Mucosa of gallbladder (tissue), 1 donor: ENCODE results near the gene VSIG2. TPM values are rescaled to one million over a fixed set of nuclear protein-coding genes. Genes with fewer than 3 reads are reported as not detected.

Experiments used
- DNase-seq: peaks from one replicate; pipeline ENCODE4 v3.0.0-alpha.2; 2020; ENCODE audit warnings: low spot score
- total RNA-seq: library from RNA; stranded (reverse); gene quantifications from one replicate; pipeline ENCODE4 v1.2.1, GENCODE V29; 2021
- donor health status: DM: no; HTN: no; CAD: no.

VSIG2 gene
- total RNA-seq, 1 donor from 2014 or later: 24.3 TPM

- peak; percentile 89 for DNase-seq
Observed at GRCh38 chr11:124763156-124763947, 11.3 kb upstream of the VSIG2 start.

- no peak for DNase-seq
Observed at GRCh38 chr11:124762624-124763155, 10.6 kb upstream of the VSIG2 start.

GRCh38 chr11:124762105-124762623 is 10.1 kb upstream of the VSIG2 start, which contains the start of gene ESAM:
Gene ESAM (minus strand): TSS chr11:124762290. CDS start chr11:124762154, 136 bp downstream.
- no peak for DNase-seq

- DNase-seq: no peak
Observed at GRCh38 chr11:124761301-124762104, 9.4 kb upstream of the VSIG2 start.

GRCh38 chr11:124760806-124761205 is 8.8 kb upstream of the VSIG2 start:
- DNase-seq: no peak

- DNase-seq: no peak
Observed at GRCh38 chr11:124760205-124760652, 8.2 kb upstream of the VSIG2 start.

GRCh38 chr11:124759266-124760204 is 7.5 kb upstream of the VSIG2 start:
- no peak for DNase-seq

- DNase-seq: peak; percentile 81
Observed at GRCh38 chr11:124758355-124759265, 6.6 kb upstream of the VSIG2 start.

GRCh38 chr11:124757320-124757719 is 5.3 kb upstream of the VSIG2 start:
- DNase-seq: no peak

- no peak for DNase-seq
Observed at GRCh38 chr11:124756753-124757227, 4.7 kb upstream of the VSIG2 start.

- DNase-seq: no peak
Observed at GRCh38 chr11:124756033-124756752, 4.1 kb upstream of the VSIG2 start.

GRCh38 chr11:124754710-124755109 is 2.7 kb upstream of the VSIG2 start:
- DNase-seq: no peak

- DNase-seq: no peak
Observed at GRCh38 chr11:124754309-124754708, 2.3 kb upstream of the VSIG2 start.

GRCh38 chr11:124753624-124754023 is 1.6 kb upstream of the VSIG2 start:
- DNase-seq: no peak

- DNase-seq: no peak
Observed at GRCh38 chr11:124753205-124753604, 1.1 kb upstream of the VSIG2 start.

GRCh38 chr11:124752471-124753102 is 532 bp upstream of the VSIG2 start:
- no peak for DNase-seq

GRCh38 chr11:124751391-124751740 is 689 bp downstream of the VSIG2 start:
- no peak for DNase-seq

GRCh38 chr11:124749912-124750311 is 2.1 kb downstream of the VSIG2 start:
- DNase-seq: no peak
